ENCODE results near the gene SCARB1.

The SCARB1 gene

GRCh38 chr12:124786061-124786964, 77.4 kb downstream of the SCARB1 start:
- H3K27me3 ChIP-seq (ENCODE audit: control insufficient read depth, insufficient read depth, low read length), result no peaks in the 10 kb centered on the region
- H3K4me1 ChIP-seq (ENCODE audit: control insufficient read depth, insufficient read depth, low read length), result no peaks in the 10 kb centered on the region
- peaks cover 7% of the 10 kb centered on the region for H3K36me3 ChIP-seq (ENCODE audit: control insufficient read depth, insufficient read depth, low read length)
- H3K9me3 ChIP-seq (ENCODE audit: control insufficient read depth, insufficient read depth, low read length), result no peaks in the 10 kb centered on the region
- no peak overlapping the region for H3K27ac ChIP-seq (ENCODE audit: low read depth, low read length)
- H3K4me3 ChIP-seq (ENCODE audit: low read depth, low read length), result peak overlapping the region; percentile 48
- H3K9ac ChIP-seq (ENCODE audit: low read depth, low read length), result no peak overlapping the region

DNA sequence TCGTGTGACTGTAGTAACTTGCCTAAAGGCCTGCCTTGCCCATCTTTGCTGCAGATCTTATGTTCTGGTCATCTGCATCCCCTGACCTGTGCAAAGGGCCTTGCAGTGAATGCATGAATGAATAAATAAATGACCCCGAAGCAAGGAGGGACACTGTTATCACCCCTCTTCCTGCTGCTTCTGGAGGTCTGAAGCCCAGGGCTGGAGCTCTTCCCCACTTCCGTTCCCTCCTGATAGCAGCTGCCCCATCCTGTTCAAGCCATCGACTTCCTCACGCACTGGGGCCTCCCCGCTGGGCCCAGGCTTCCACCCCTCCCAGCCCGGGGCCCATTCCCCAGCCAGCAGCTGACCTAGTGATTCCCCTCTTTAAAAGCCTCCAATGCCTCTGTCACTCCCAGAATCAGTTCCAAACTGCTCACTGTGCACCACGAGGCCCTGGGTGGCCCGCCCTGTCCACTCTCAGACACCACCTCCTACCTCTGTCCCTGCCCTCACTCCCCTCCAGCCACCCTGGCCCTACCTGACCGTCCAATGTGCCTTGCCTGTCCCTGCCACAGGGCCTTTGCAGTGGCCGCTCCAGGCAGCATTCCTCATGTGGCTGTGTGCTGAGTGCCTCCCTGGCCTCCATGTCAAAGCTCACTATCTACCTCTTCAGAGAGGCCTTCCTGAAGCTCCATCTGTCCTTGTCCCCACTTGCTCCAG, 78.6 kb downstream of the SCARB1 start:
- no peaks in the 10 kb centered on the region for H3K27me3 ChIP-seq (ENCODE audit: control insufficient read depth, insufficient read depth, low read length)
- H3K4me1 ChIP-seq (ENCODE audit: control insufficient read depth, insufficient read depth, low read length), result no peaks in the 10 kb centered on the region
- H3K9me3 ChIP-seq (ENCODE audit: control insufficient read depth, insufficient read depth, low read length), result no peaks in the 10 kb centered on the region
- no peak overlapping the region for H3K27ac ChIP-seq (ENCODE audit: low read depth, low read length)
- H3K9ac ChIP-seq (ENCODE audit: low read depth, low read length), result no peak overlapping the region
- H3K4me3 ChIP-seq (ENCODE audit: low read depth, low read length), result no peak overlapping the region
- peaks cover 7% of the 10 kb centered on the region for H3K36me3 ChIP-seq (ENCODE audit: control insufficient read depth, insufficient read depth, low read length)

- no peak overlapping the region for H3K27ac ChIP-seq (ENCODE audit: low read depth, low read length)
- H3K4me3 ChIP-seq (ENCODE audit: low read depth, low read length), result no peak overlapping the region
- H3K9me3 ChIP-seq (ENCODE audit: control insufficient read depth, insufficient read depth, low read length), result no peaks in the 10 kb centered on the region
- no peaks in the 10 kb centered on the region for H3K4me1 ChIP-seq (ENCODE audit: control insufficient read depth, insufficient read depth, low read length)
- peaks cover 7% of the 10 kb centered on the region for H3K36me3 ChIP-seq (ENCODE audit: control insufficient read depth, insufficient read depth, low read length)
- H3K27me3 ChIP-seq (ENCODE audit: control insufficient read depth, insufficient read depth, low read length), result no peaks in the 10 kb centered on the region
- no peak overlapping the region for H3K9ac ChIP-seq (ENCODE audit: low read depth, low read length)
Measured at GRCh38 chr12:124783087-124783486, 80.6 kb downstream of the SCARB1 start.

GRCh38 chr12:124782132-124782531, 81.5 kb downstream of the SCARB1 start:
- Histone ChIP-seq H3K9me3 (ENCODE audit: control insufficient read depth, insufficient read depth, low read length) (no peaks in the 10 kb centered on the region), H3K27me3 (ENCODE audit: control insufficient read depth, insufficient read depth, low read length) (no peaks in the 10 kb centered on the region), H3K9ac (ENCODE audit: low read depth, low read length) (no peak overlapping the region), H3K4me1 (ENCODE audit: control insufficient read depth, insufficient read depth, low read length) (no peaks in the 10 kb centered on the region), H3K4me3 (ENCODE audit: low read depth, low read length) (no peak overlapping the region), H3K27ac (ENCODE audit: low read depth, low read length) (no peak overlapping the region), H3K36me3 (ENCODE audit: control insufficient read depth, insufficient read depth, low read length) (peaks cover 7% of the 10 kb centered on the region)

- no peaks in the 10 kb centered on the region for H3K9me3 ChIP-seq (ENCODE audit: control insufficient read depth, insufficient read depth, low read length)
- peaks cover 7% of the 10 kb centered on the region for H3K36me3 ChIP-seq (ENCODE audit: control insufficient read depth, insufficient read depth, low read length)
- no peaks in the 10 kb centered on the region for H3K4me1 ChIP-seq (ENCODE audit: control insufficient read depth, insufficient read depth, low read length)
- H3K27ac ChIP-seq (ENCODE audit: low read depth, low read length), result no peak overlapping the region
- no peak overlapping the region for H3K9ac ChIP-seq (ENCODE audit: low read depth, low read length)
- H3K27me3 ChIP-seq (ENCODE audit: control insufficient read depth, insufficient read depth, low read length), result no peaks in the 10 kb centered on the region
- H3K4me3 ChIP-seq (ENCODE audit: low read depth, low read length), result no peak overlapping the region
Measured at GRCh38 chr12:124780752-124781685, 82.6 kb downstream of the SCARB1 start.

- Histone ChIP-seq H3K27ac (ENCODE audit: low read depth, low read length) (no peak overlapping the region), H3K36me3 (ENCODE audit: control insufficient read depth, insufficient read depth, low read length) (peaks cover 7% of the 10 kb centered on the region), H3K27me3 (ENCODE audit: control insufficient read depth, insufficient read depth, low read length) (no peaks in the 10 kb centered on the region), H3K9ac (ENCODE audit: low read depth, low read length) (no peak overlapping the region), H3K9me3 (ENCODE audit: control insufficient read depth, insufficient read depth, low read length) (no peaks in the 10 kb centered on the region), H3K4me1 (ENCODE audit: control insufficient read depth, insufficient read depth, low read length) (no peaks in the 10 kb centered on the region), H3K4me3 (ENCODE audit: low read depth, low read length) (no peak overlapping the region)
Measured at GRCh38 chr12:124780336-124780735, 83.3 kb downstream of the SCARB1 start.

- Histone ChIP-seq H3K36me3 (ENCODE audit: control insufficient read depth, insufficient read depth, low read length) (peaks cover 4% of the 10 kb centered on the region), H3K9me3 (ENCODE audit: control insufficient read depth, insufficient read depth, low read length) (no peaks in the 10 kb centered on the region), H3K4me3 (ENCODE audit: low read depth, low read length) (no peak overlapping the region), H3K4me1 (ENCODE audit: control insufficient read depth, insufficient read depth, low read length) (no peaks in the 10 kb centered on the region), H3K27me3 (ENCODE audit: control insufficient read depth, insufficient read depth, low read length) (no peaks in the 10 kb centered on the region), H3K9ac (ENCODE audit: low read depth, low read length) (no peak overlapping the region), H3K27ac (ENCODE audit: low read depth, low read length) (no peak overlapping the region)
Measured at GRCh38 chr12:124779161-124780141, 84.2 kb downstream of the SCARB1 start.

- H3K36me3 ChIP-seq (ENCODE audit: control insufficient read depth, insufficient read depth, low read length), result no peaks in the 10 kb centered on the region
Measured at GRCh38 chr12:124778411-124778810, 85.3 kb downstream of the SCARB1 start.

DNA sequence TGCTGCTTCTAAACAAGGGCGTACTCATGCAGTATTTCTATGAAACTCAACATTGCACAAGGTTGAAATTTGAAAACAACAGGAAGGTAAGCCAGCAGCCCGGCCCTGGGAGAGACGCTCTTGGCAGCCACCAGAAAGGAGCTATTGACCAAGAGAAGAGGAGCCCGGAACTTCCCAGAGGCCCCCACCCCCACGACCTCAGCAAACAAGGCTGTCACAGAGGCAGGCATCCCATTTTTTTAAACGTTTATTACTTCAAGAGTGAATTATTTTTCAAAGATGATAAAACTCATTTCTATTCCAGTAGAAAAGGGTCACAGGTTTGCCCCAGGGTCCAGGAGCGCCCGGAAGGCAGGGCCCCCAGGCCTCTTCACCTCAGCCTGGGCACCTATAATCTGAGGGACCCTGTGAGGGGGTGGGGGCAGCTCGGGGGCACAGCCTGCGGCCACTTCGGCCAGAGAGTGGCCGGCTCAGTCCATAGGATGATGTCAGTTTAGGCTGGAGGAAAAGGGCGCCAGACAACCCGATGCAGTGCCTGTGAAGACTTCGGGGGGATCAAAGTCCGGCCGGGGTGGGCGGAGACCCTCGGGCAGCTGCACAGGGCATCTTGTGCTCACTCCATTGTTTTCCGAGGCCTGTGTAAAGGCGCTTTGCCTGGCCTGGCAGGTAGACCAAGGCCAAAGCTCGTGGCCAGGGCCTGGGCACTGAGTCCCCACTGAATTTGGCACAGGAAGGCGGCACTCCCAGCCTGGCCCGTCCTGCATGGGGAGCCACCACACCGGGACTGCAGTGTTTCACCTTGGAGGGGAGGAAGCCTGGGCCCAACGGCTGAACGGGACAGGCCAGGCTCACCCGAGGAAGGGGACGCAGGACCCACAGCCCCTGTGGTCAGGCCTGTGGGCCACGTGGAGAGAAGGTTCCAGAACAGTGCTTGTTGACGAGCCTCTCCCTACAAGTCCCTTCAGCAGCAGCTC, 86.0 kb downstream of the SCARB1 start:
- no peak overlapping the region for H3K9ac ChIP-seq (ENCODE audit: low read depth, low read length)
- H3K36me3 ChIP-seq (ENCODE audit: control insufficient read depth, insufficient read depth, low read length), result no peaks in the 10 kb centered on the region
- no peaks in the 10 kb centered on the region for H3K9me3 ChIP-seq (ENCODE audit: control insufficient read depth, insufficient read depth, low read length)
- H3K27ac ChIP-seq (ENCODE audit: low read depth, low read length), result no peak overlapping the region
- no peaks in the 10 kb centered on the region for H3K27me3 ChIP-seq (ENCODE audit: control insufficient read depth, insufficient read depth, low read length)
- no peaks in the 10 kb centered on the region for H3K4me1 ChIP-seq (ENCODE audit: control insufficient read depth, insufficient read depth, low read length)
- H3K4me3 ChIP-seq (ENCODE audit: low read depth, low read length), result no peak overlapping the region

More at GRCh38 chr12:124778411-124778810, 85.3 kb downstream of the SCARB1 start:
- no peak overlapping the region for H3K4me3 ChIP-seq (ENCODE audit: low read depth, low read length)
- no peak overlapping the region for H3K9ac ChIP-seq (ENCODE audit: low read depth, low read length)
- no peaks in the 10 kb centered on the region for H3K27me3 ChIP-seq (ENCODE audit: control insufficient read depth, insufficient read depth, low read length)
- H3K27ac ChIP-seq (ENCODE audit: low read depth, low read length), result no peak overlapping the region
- no peaks in the 10 kb centered on the region for H3K9me3 ChIP-seq (ENCODE audit: control insufficient read depth, insufficient read depth, low read length)
- H3K4me1 ChIP-seq (ENCODE audit: control insufficient read depth, insufficient read depth, low read length), result no peaks in the 10 kb centered on the region
